CD8-positive, alpha-beta memory T cell (primary cell): ENCODE data around the gene IFTAP. TPM values are rescaled to one million over a fixed set of nuclear protein-coding genes. Genes with fewer than 3 reads are reported as not detected.

ENCODE experiments used
- CTCF ChIA-PET: fragments of 350-600 bp; sonication (Branson Sonifier 250); formaldehyde crosslinking; loops from one replicate; lab custom pipeline; 2021; ENCODE audit warnings: antibody characterized with exemption; lab: Charles Lee
- POLR2A ChIA-PET: fragments of 350-600 bp; sonication (Branson Sonifier 250); formaldehyde crosslinking; loops from one replicate; lab custom pipeline; 2021; ENCODE audit warnings: antibody characterized with exemption; lab: Charles Lee
- DNase-seq, 5 donors: peaks; one replicate each; pipeline versions ENCODE4 v3.0.0 to v3.0.0-alpha.2; 2020 to 2022; ENCODE audit warnings: mixed read lengths in 1 of 5
- H3K27ac ChIP-seq: one replicate; pipeline ENCODE4 v1.7.0; 2013; ENCODE audit warnings: low read depth, mild to moderate bottlenecking, low read length, moderate library complexity
- H3K27me3 ChIP-seq: 2 replicates; pipeline ENCODE4 v1.7.0; 2013; ENCODE audit warnings: low read length, mild to moderate bottlenecking; ENCODE audit not compliant: insufficient read depth, poor library complexity, severe bottlenecking
- H3K36me3 ChIP-seq: 2 replicates; pipeline ENCODE4 v1.7.0; 2013; ENCODE audit warnings: mild to moderate bottlenecking, low read length, moderate library complexity; ENCODE audit not compliant: insufficient read depth
- H3K4me1 ChIP-seq: 2 replicates; pipeline ENCODE4 v1.7.0; 2013; ENCODE audit warnings: mild to moderate bottlenecking, low read length, moderate library complexity; ENCODE audit not compliant: insufficient read depth
- H3K4me3 ChIP-seq: 2 replicates; pipeline ENCODE4 v1.7.0; 2013; ENCODE audit warnings: mild to moderate bottlenecking, low read length
- H3K9me3 ChIP-seq: 2 replicates; pipeline ENCODE4 v1.7.0; 2013; ENCODE audit warnings: mild to moderate bottlenecking, low read length
- H3K27ac Mint-ChIP-seq, 8 donors: one replicate each; pipeline ENCODE4 v1.8.0; 2020 to 2021; ENCODE audit warnings: mixed read lengths in 8 of 8, mild to moderate bottlenecking in 6 of 8, inconsistent platforms in 3 of 8, moderate library complexity in 3 of 8
- H3K27me3 Mint-ChIP-seq, 2 donors: one replicate each; pipeline ENCODE4 v1.8.0; 2020 to 2021; ENCODE audit warnings: mixed read lengths in 2 of 2, mild to moderate bottlenecking in 1 of 2, moderate library complexity in 1 of 2
- H3K36me3 Mint-ChIP-seq, 3 donors: one replicate each; pipeline ENCODE4 v1.8.0; 2020 to 2021; ENCODE audit warnings: mixed read lengths in 3 of 3, inconsistent platforms in 1 of 3, mild to moderate bottlenecking in 1 of 3
- H3K4me1 Mint-ChIP-seq, 3 donors: one replicate each; pipeline ENCODE4 v1.8.0; 2020 to 2021; ENCODE audit warnings: mixed read lengths in 3 of 3, inconsistent platforms in 1 of 3, mild to moderate bottlenecking in 1 of 3
- H3K4me3 Mint-ChIP-seq, 7 donors: one replicate each; pipeline ENCODE4 v1.8.0; 2020 to 2021; ENCODE audit warnings: mixed read lengths in 7 of 7, mild to moderate bottlenecking in 6 of 7, moderate library complexity in 4 of 7, inconsistent platforms in 2 of 7
- H3K9me3 Mint-ChIP-seq, 5 donors: one replicate each; pipeline ENCODE4 v1.8.0; 2020 to 2022; ENCODE audit warnings: mixed read lengths in 5 of 5, mild to moderate bottlenecking in 3 of 5, moderate library complexity in 2 of 5, inconsistent platforms in 1 of 5
- polyA plus RNA-seq: library from polyadenylated mRNA; unstranded; fragments of 300-500 nt; fragmentation: Illumina TruSeq; gene quantifications from one replicate; pipeline ENCODE4 v1.2.3, GENCODE V29; 2021
- total RNA-seq, 2 experiments: library from RNA; stranded (reverse); gene quantifications; one replicate each; pipeline ENCODE4 v1.2.3, GENCODE V29; 2021

IFTAP gene
- total and polyA plus RNA-seq, 3 experiments from 2014 or later, result 4.1 to 6.0 (median 5.7) TPM

- DNase-seq, result no peak
- CTCF ChIA-PET, result interaction anchor here (0.8 to 4.5 kb wide), 16 partner anchors 7 to 186 kb away, joined by 3 to 54 read pairs (median 4); partner anchors contain the start of gene TRAF6
- H3K4me3 Mint-ChIP-seq, result peak overlapping the region in 6 of 7 donors; percentile 38 to 83 (median 78)
- peaks cover 6% of the 10 kb centered on the region for H3K4me1 ChIP-seq
- no peaks in the 10 kb centered on the region for H3K36me3 ChIP-seq
- no peak overlapping the region for H3K27ac ChIP-seq
- no peaks in the 10 kb centered on the region for H3K27me3 ChIP-seq
- H3K27ac Mint-ChIP-seq, result no peak overlapping the region
- POLR2A ChIA-PET, result interaction anchor here (0.6 kb wide), 1 partner anchor 106 kb away, joined by 4 read pairs; no protein-coding TSS in a partner anchor
- H3K4me3 ChIP-seq, result no peak overlapping the region
- H3K9me3 ChIP-seq, result no peaks in the 10 kb centered on the region
- peaks cover 7 to 16% (median 16%) of the 10 kb centered on the region in 3 donors for H3K4me1 Mint-ChIP-seq
- H3K36me3 Mint-ChIP-seq, result no peaks in the 10 kb centered on the region
- H3K9me3 Mint-ChIP-seq, result no peaks in the 10 kb centered on the region
- H3K27me3 Mint-ChIP-seq, result peaks cover 6 to 29% of the 10 kb centered on the region in 2 donors
These were observed 29.2 kb upstream of the IFTAP start for GRCh38 chr11:36565031-36565610.

GRCh38 chr11:36566407-36567053, 27.8 kb upstream of the IFTAP start:
- ChIA-PET CTCF (interaction anchor here (1.1 to 1.5 kb wide), 2 partner anchors 180 to 182 kb away, joined by 3 read pairs; no protein-coding TSS in a partner anchor), POLR2A (no interaction called here)
- peaks cover 15 to 41% of the 10 kb centered on the region in 2 donors for H3K27me3 Mint-ChIP-seq
- H3K4me1 Mint-ChIP-seq, result peaks cover 2 to 9% (median 8%) of the 10 kb centered on the region in 3 donors
- no peaks in the 10 kb centered on the region for H3K36me3 Mint-ChIP-seq
- H3K27ac Mint-ChIP-seq, result no peak overlapping the region
- DNase-seq, result no peak
- H3K36me3 ChIP-seq, result no peaks in the 10 kb centered on the region
- no peaks in the 10 kb centered on the region for H3K27me3 ChIP-seq
- H3K9me3 ChIP-seq, result no peaks in the 10 kb centered on the region
- peaks cover 6% of the 10 kb centered on the region for H3K4me1 ChIP-seq
- H3K4me3 ChIP-seq, result no peak overlapping the region
- no peaks in the 10 kb centered on the region for H3K9me3 Mint-ChIP-seq
- H3K4me3 Mint-ChIP-seq, result no peak overlapping the region
- H3K27ac ChIP-seq, result no peak overlapping the region

GRCh38 chr11:36567694-36568093, 26.6 kb upstream of the IFTAP start, which contains the start of gene RAG1:
TSS of gene RAG1 (plus strand) at chr11:36568007. CDS start at chr11:36573305, 5,298 bp downstream.
- peaks cover 6% of the 10 kb centered on the region for H3K4me1 ChIP-seq
- no peak within 1 kb of the TSS for H3K4me3 ChIP-seq
- ChIA-PET CTCF (interaction anchor here (0.9 to 1.5 kb wide), 2 partner anchors 179 to 180 kb away, joined by 3 to 4 read pairs; no protein-coding TSS in a partner anchor), POLR2A (no interaction called here)
- Mint-ChIP-seq H3K27ac (peak within 1 kb of the TSS in 1 of 8 donors; percentile 34), H3K9me3 (no peaks in the 10 kb centered on the region), H3K4me1 (peaks cover 2 to 9% (median 8%) of the 10 kb centered on the region in 3 donors), H3K4me3 (no peak within 1 kb of the TSS), H3K36me3 (peaks cover 0 to 5% (median 0%) of the 10 kb centered on the region in 3 donors), H3K27me3 (peaks cover 21 to 53% of the 10 kb centered on the region in 2 donors)
- no peaks in the 10 kb centered on the region for H3K9me3 ChIP-seq
- H3K36me3 ChIP-seq, result no peaks in the 10 kb centered on the region
- DNase-seq, result no peak
- H3K27me3 ChIP-seq, result peaks cover 10% of the 10 kb centered on the region
- no peak within 1 kb of the TSS for H3K27ac ChIP-seq

- H3K27me3 Mint-ChIP-seq, result peaks cover 31 to 63% of the 10 kb centered on the region in 2 donors
- no peaks in the 10 kb centered on the region for H3K9me3 Mint-ChIP-seq
- H3K27me3 ChIP-seq, result peaks cover 10% of the 10 kb centered on the region
These were observed 25.2 kb upstream of the IFTAP start for GRCh38 chr11:36569095-36569494.

GRCh38 chr11:36574486-36574885, 19.8 kb upstream of the IFTAP start:
- POLR2A ChIA-PET, result no interaction called here
- no peak overlapping the region for H3K4me3 ChIP-seq

More at GRCh38 chr11:36569095-36569494, 25.2 kb upstream of the IFTAP start:
- peaks cover 2 to 9% (median 8%) of the 10 kb centered on the region in 3 donors for H3K4me1 Mint-ChIP-seq
- Histone ChIP-seq H3K27ac (no peak overlapping the region), H3K9me3 (no peaks in the 10 kb centered on the region), H3K4me1 (peaks cover 6% of the 10 kb centered on the region), H3K36me3 (no peaks in the 10 kb centered on the region), H3K4me3 (no peak overlapping the region)
- H3K27ac Mint-ChIP-seq, result peak overlapping the region in 1 of 8 donors; percentile 34
- H3K36me3 Mint-ChIP-seq, result peaks cover 0 to 15% (median 5%) of the 10 kb centered on the region in 3 donors
- DNase-seq, result no peak
- CTCF ChIA-PET, result no interaction called here
- H3K4me3 Mint-ChIP-seq, result no peak overlapping the region
- POLR2A ChIA-PET, result no interaction called here

GRCh38 chr11:36577373-36577772, 16.9 kb upstream of the IFTAP start:
- Histone ChIP-seq H3K4me1 (no peaks in the 10 kb centered on the region), H3K36me3 (no peaks in the 10 kb centered on the region), H3K27ac (no peak overlapping the region), H3K4me3 (no peak overlapping the region), H3K9me3 (no peaks in the 10 kb centered on the region), H3K27me3 (peaks cover 4% of the 10 kb centered on the region)
- Mint-ChIP-seq H3K9me3 (peaks cover 0 to 8% (median 5%) of the 10 kb centered on the region in 5 donors), H3K27ac (no peak overlapping the region), H3K4me3 (no peak overlapping the region), H3K27me3 (peaks cover 22 to 31% of the 10 kb centered on the region in 2 donors), H3K36me3 (peaks cover 1 to 20% (median 6%) of the 10 kb centered on the region in 3 donors), H3K4me1 (no peaks in the 10 kb centered on the region)
- ChIA-PET CTCF (interaction anchor here (1.5 kb wide), 1 partner anchor 13 kb away, joined by 4 read pairs; no protein-coding TSS in a partner anchor), POLR2A (no interaction called here)
- DNase-seq, result no peak

More at GRCh38 chr11:36574486-36574885, 19.8 kb upstream of the IFTAP start:
- Histone ChIP-seq H3K9me3 (no peaks in the 10 kb centered on the region), H3K27ac (no peak overlapping the region), H3K4me1 (no peaks in the 10 kb centered on the region), H3K27me3 (peaks cover 10% of the 10 kb centered on the region), H3K36me3 (no peaks in the 10 kb centered on the region)
- peaks cover 1 to 17% (median 6%) of the 10 kb centered on the region in 3 donors for H3K36me3 Mint-ChIP-seq
- no peaks in the 10 kb centered on the region for H3K4me1 Mint-ChIP-seq
- H3K4me3 Mint-ChIP-seq, result no peak overlapping the region
- CTCF ChIA-PET, result interaction anchor here (1.6 kb wide), 1 partner anchor 10 kb away, joined by 6 read pairs; no protein-coding TSS in a partner anchor
- DNase-seq, result no peak
- H3K27ac Mint-ChIP-seq, result no peak overlapping the region
- peaks cover 29 to 41% of the 10 kb centered on the region in 2 donors for H3K27me3 Mint-ChIP-seq
- H3K9me3 Mint-ChIP-seq, result no peaks in the 10 kb centered on the region

- POLR2A ChIA-PET, result no interaction called here
These were observed 16.4 kb upstream of the IFTAP start for GRCh38 chr11:36577859-36578258.

More at GRCh38 chr11:36577859-36578258, 16.4 kb upstream of the IFTAP start:
- H3K4me3 ChIP-seq, result no peak overlapping the region
- no peaks in the 10 kb centered on the region for H3K27me3 ChIP-seq
- no peaks in the 10 kb centered on the region for H3K4me1 Mint-ChIP-seq
- no peaks in the 10 kb centered on the region for H3K36me3 ChIP-seq
- no peak overlapping the region for H3K4me3 Mint-ChIP-seq
- no peak overlapping the region for H3K27ac ChIP-seq
- peaks cover 22 to 28% of the 10 kb centered on the region in 2 donors for H3K27me3 Mint-ChIP-seq
- no peak for DNase-seq
- peaks cover 1 to 21% (median 6%) of the 10 kb centered on the region in 3 donors for H3K36me3 Mint-ChIP-seq
- no peaks in the 10 kb centered on the region for H3K4me1 ChIP-seq
- CTCF ChIA-PET, result no interaction called here
- no peak overlapping the region for H3K27ac Mint-ChIP-seq
- peaks cover 0 to 8% (median 5%) of the 10 kb centered on the region in 5 donors for H3K9me3 Mint-ChIP-seq
- no peaks in the 10 kb centered on the region for H3K9me3 ChIP-seq
